Measurements from ENCODE around the gene ANKFN1.

- TF ChIP-seq CTCF (IDR thresholded peaks at IDR 0.05; ENCODE audit: insufficient read depth, low read length, poor library complexity, severe bottlenecking) (no peak), EZH2phosphoT487 (conservative IDR thresholded peaks at IDR 0.05; ENCODE audit: low read length) (no peak)
These were observed 50.2 kb downstream of the ANKFN1 start for GRCh38 chr17:56203430-56203829.

All from SU-DHL-6 (cell line).